A549 (cell line): ENCODE measurements around the gene CCDC57.
"Not testable (repeated sequence)": the region's sequence is repeated elsewhere in the genome, so short reads cannot be mapped to it uniquely, and the experiment has no call there.

ENCODE experiments used
- CTCF ChIP-seq: fragments of >200 bp; sonication (Bioruptor Twin); formaldehyde crosslinking; IDR thresholded peaks from 3 replicates; pipeline ENCODE4 v1.5.1; 2016
- FOSL2 ChIP-seq, 2 experiments: fragments of 450-650 bp in 1 of 2; fragments of >200 bp in 1 of 2; sonication (Bioruptor Twin) in 1 of 2; formaldehyde crosslinking; IDR thresholded peaks; 2 replicates each; pipeline versions ENCODE4 v1.5.0 to v1.6.1; 2016 to 2020; ENCODE audit warnings: mild to moderate bottlenecking in 1 of 2, moderate library complexity in 1 of 2
- HMGXB4 ChIP-seq: fragments of 250-450 bp; sonication (Bioruptor Pico); IDR thresholded peaks from 2 replicates; pipeline ENCODE4 v1.5.0; 2021; ENCODE audit warnings: mild to moderate bottlenecking, moderate library complexity, borderline replicate concordance
- MAX ChIP-seq: IDR thresholded peaks from 2 replicates; pipeline ENCODE4 v1.6.1; 2012
- PBX3 ChIP-seq: IDR thresholded peaks from 2 replicates; pipeline ENCODE4 v1.6.1; 2012
- PHF8 ChIP-seq: fragments of 200-600 bp; sonication (generic); IDR thresholded peaks from 2 replicates; pipeline ENCODE4 v1.6.1; 2016; ENCODE audit warnings: low read depth, mild to moderate bottlenecking, antibody characterized with exemption, moderate library complexity, borderline replicate concordance
- POLR2A ChIP-seq: IDR thresholded peaks from 2 replicates; pipeline ENCODE4 v1.6.1; 2012; ENCODE audit warnings: mild to moderate bottlenecking, low read length
- ZC3H11A ChIP-seq: fragments of 450-650 bp; IDR thresholded peaks from 2 replicates; pipeline ENCODE4 v1.6.1; 2014; ENCODE audit warnings: antibody characterized with exemption, mild to moderate bottlenecking
- ZSCAN20 ChIP-seq: fragments of 250-450 bp; sonication (Bioruptor Pico); IDR thresholded peaks from 2 replicates; pipeline ENCODE4 v1.8.0; 2022; ENCODE audit warnings: mild to moderate bottlenecking, moderate library complexity

- TF ChIP-seq PBX3; HMGXB4 (CRISPR knock-in tag); CTCF; ZC3H11A; POLR2A; MAX; FOSL2 (IDR thresholded peaks at IDR 0.05); FOSL2 (CRISPR knock-in tag; IDR thresholded peaks at IDR 0.05); ZSCAN20; PHF8: not testable (repeated sequence)
Measured at GRCh38 chr17:82259972-82260961, 47.6 kb upstream of the CCDC57 start.
